Glutamatergic neuron (in vitro differentiated cells): ENCODE results near the gene ATP10B. TPM values are rescaled to one million over a fixed set of nuclear protein-coding genes. Genes with fewer than 3 reads are reported as not detected.
A peak's percentile ranks its signal among the peaks of the same experiment; 100 is the strongest.

Experiments used
- DNase-seq: peaks from one replicate; pipeline ENCODE4 v3.0.0; 2022
- H3K27ac Mint-ChIP-seq: one replicate; pipeline ENCODE4 v1.8.0; 2020; ENCODE audit warnings: mild to moderate bottlenecking, mixed read lengths, inconsistent platforms; ENCODE audit not compliant: unreplicated experiment
- H3K27me3 Mint-ChIP-seq: one replicate; pipeline ENCODE4 v1.8.0; 2020; ENCODE audit warnings: mild to moderate bottlenecking, moderate library complexity, mixed read lengths, inconsistent platforms; ENCODE audit not compliant: unreplicated experiment
- H3K36me3 Mint-ChIP-seq: one replicate; pipeline ENCODE4 v1.8.0; 2020; ENCODE audit warnings: mild to moderate bottlenecking, mixed read lengths, inconsistent platforms; ENCODE audit not compliant: unreplicated experiment
- H3K4me1 Mint-ChIP-seq: one replicate; pipeline ENCODE4 v1.8.0; 2020; ENCODE audit warnings: mild to moderate bottlenecking, low read depth, mixed read lengths, inconsistent platforms; ENCODE audit not compliant: unreplicated experiment
- H3K4me3 Mint-ChIP-seq: one replicate; pipeline ENCODE4 v1.8.0; 2020; ENCODE audit warnings: mild to moderate bottlenecking, mixed read lengths, inconsistent platforms; ENCODE audit not compliant: unreplicated experiment
- H3K9me3 Mint-ChIP-seq: one replicate; pipeline ENCODE4 v1.8.0; 2020; ENCODE audit warnings: mild to moderate bottlenecking, moderate library complexity, mixed read lengths, inconsistent platforms; ENCODE audit not compliant: unreplicated experiment
- CTCF ChIP-seq: fragments of 200-600 bp; sonication (generic); IDR thresholded peaks from one replicate; pipeline ENCODE4 v1.5.0; 2021; ENCODE audit not compliant: partially characterized antibody, unreplicated experiment
- total RNA-seq: library from RNA; stranded (reverse); fragmentation: NEBNext Ultra II Directional; extraction: Animal tissue kit (Norgen Biotek cat#: 25700); gene quantifications from one replicate; pipeline ENCODE4 v1.2.1, GENCODE V29; 2021; ENCODE audit not compliant: unreplicated experiment

ATP10B gene
- total RNA-seq, 1 donor from 2014 or later: not detected

GRCh38 chr5:160635663-160636062 is 216.3 kb downstream of the ATP10B start:
- Mint-ChIP-seq H3K4me1 (no peaks in the 10 kb centered on the region), H3K27me3 (no peaks in the 10 kb centered on the region), H3K4me3 (no peak overlapping the region), H3K9me3 (no peaks in the 10 kb centered on the region), H3K36me3 (no peaks in the 10 kb centered on the region), H3K27ac (no peak overlapping the region)
- no peak for DNase-seq
- no peak for TF ChIP-seq CTCF

- Mint-ChIP-seq H3K27me3 (no peaks in the 10 kb centered on the region), H3K4me1 (no peaks in the 10 kb centered on the region), H3K27ac (no peak overlapping the region), H3K4me3 (no peak overlapping the region), H3K9me3 (no peaks in the 10 kb centered on the region), H3K36me3 (no peaks in the 10 kb centered on the region)
- no peak for DNase-seq
- no peak for TF ChIP-seq CTCF
Measured at GRCh38 chr5:160635046-160635445, 217.0 kb downstream of the ATP10B start.

- no peak overlapping the region for H3K4me3 Mint-ChIP-seq
- no peak for DNase-seq
- no peaks in the 10 kb centered on the region for H3K27me3 Mint-ChIP-seq
- TF ChIP-seq CTCF: no peak
- peak overlapping the region; percentile 19 for H3K27ac Mint-ChIP-seq
- peaks cover 2% of the 10 kb centered on the region for H3K9me3 Mint-ChIP-seq
- H3K36me3 Mint-ChIP-seq: no peaks in the 10 kb centered on the region
- H3K4me1 Mint-ChIP-seq: peaks cover 19% of the 10 kb centered on the region
Measured at GRCh38 chr5:160629003-160629402, 223.0 kb downstream of the ATP10B start.

- no peaks in the 10 kb centered on the region for H3K36me3 Mint-ChIP-seq
- H3K9me3 Mint-ChIP-seq: peaks cover 2% of the 10 kb centered on the region
- H3K4me1 Mint-ChIP-seq: peaks cover 19% of the 10 kb centered on the region
- DNase-seq: no peak
- no peak overlapping the region for H3K27ac Mint-ChIP-seq
- no peaks in the 10 kb centered on the region for H3K27me3 Mint-ChIP-seq
- TF ChIP-seq CTCF: no peak
- H3K4me3 Mint-ChIP-seq: no peak overlapping the region
Measured at GRCh38 chr5:160628619-160628968, 223.4 kb downstream of the ATP10B start.

GRCh38 chr5:160627921-160628618 is 223.9 kb downstream of the ATP10B start:
- no peak for TF ChIP-seq CTCF
- H3K4me3 Mint-ChIP-seq: no peak overlapping the region
- no peak for DNase-seq

More at GRCh38 chr5:160627921-160628618, 223.9 kb downstream of the ATP10B start:
- Mint-ChIP-seq H3K27me3 (no peaks in the 10 kb centered on the region), H3K9me3 (peaks cover 2% of the 10 kb centered on the region), H3K27ac (no peak overlapping the region), H3K36me3 (no peaks in the 10 kb centered on the region), H3K4me1 (peaks cover 19% of the 10 kb centered on the region)
